ENCODE measurements around the gene ADAM23.

- TF ChIP-seq EZH2 (IDR thresholded peaks at IDR 0.05; ENCODE audit: insufficient read depth, poor library complexity, severe bottlenecking) (no peak), EZH2phosphoT487 (IDR thresholded peaks at IDR 0.05; ENCODE audit: insufficient read depth, low read depth) (no peak)
Measured at GRCh38 chr2:206488053-206488452, 44.7 kb downstream of the ADAM23 start.
